Astrocyte (in vitro differentiated cells and primary cell): ENCODE data around the gene SRMS. TPM values are rescaled to one million over a fixed set of nuclear protein-coding genes. Genes with fewer than 3 reads are reported as not detected.

ENCODE experiments used
- DNase-seq: peaks from one replicate; pipeline ENCODE4 v3.0.0-alpha.2; 2010; ENCODE audit warnings: low read depth
- FAIRE-seq: peaks from 2 replicates; lab custom pipeline; 2011; peaks lifted over from hg19 to GRCh38; lab: Jason Lieb, UNC
- H2AFZ ChIP-seq: 2 replicates; pipeline ENCODE4 v1.6.0; 2012; ENCODE audit warnings: low read depth, low read length, inconsistent platforms
- H3K27ac ChIP-seq: 2 replicates; pipeline ENCODE4 v1.5.1; 2011; ENCODE audit warnings: low read depth, low read length, inconsistent platforms
- H3K27me3 ChIP-seq: 2 replicates; pipeline ENCODE4 v1.6.0; 2011; ENCODE audit warnings: low read length, inconsistent platforms; ENCODE audit not compliant: insufficient read depth
- H3K36me3 ChIP-seq: 2 replicates; pipeline ENCODE4 v1.5.1; 2011; ENCODE audit warnings: low read length, inconsistent platforms; ENCODE audit not compliant: insufficient read depth
- H3K4me1 ChIP-seq: 2 replicates; pipeline ENCODE4 v1.5.1; 2011; ENCODE audit warnings: low read length, inconsistent platforms; ENCODE audit not compliant: insufficient read depth
- H3K4me2 ChIP-seq: 2 replicates; pipeline ENCODE4 v1.6.0; 2012; ENCODE audit warnings: low read length, inconsistent platforms
- H3K4me3 ChIP-seq: 2 replicates; pipeline ENCODE4 v1.5.1; 2011; ENCODE audit warnings: low read depth, mild to moderate bottlenecking, low read length, inconsistent platforms; ENCODE audit not compliant: insufficient read depth
- H3K79me2 ChIP-seq: 2 replicates; pipeline ENCODE4 v1.6.0; 2012; ENCODE audit warnings: mild to moderate bottlenecking, low read length, inconsistent platforms; ENCODE audit not compliant: insufficient read depth
- H3K9ac ChIP-seq: 2 replicates; pipeline ENCODE4 v1.6.0; 2012; ENCODE audit warnings: mild to moderate bottlenecking, low read length, inconsistent platforms
- H3K9me3 ChIP-seq: 2 replicates; pipeline ENCODE4 v1.5.1; 2012; ENCODE audit warnings: low read depth, mild to moderate bottlenecking, low read length, inconsistent platforms; ENCODE audit not compliant: insufficient read depth
- H4K20me1 ChIP-seq: 2 replicates; pipeline ENCODE4 v1.6.0; 2012; ENCODE audit warnings: low read length, inconsistent platforms; ENCODE audit not compliant: insufficient read depth
- H3K27ac Mint-ChIP-seq: one replicate; pipeline ENCODE4 v1.8.0; 2021; ENCODE audit warnings: mild to moderate bottlenecking, mixed read lengths; ENCODE audit not compliant: unreplicated experiment
- H3K27me3 Mint-ChIP-seq: one replicate; pipeline ENCODE4 v1.8.0; 2021; ENCODE audit warnings: low read depth, mixed read lengths; ENCODE audit not compliant: unreplicated experiment
- H3K36me3 Mint-ChIP-seq: one replicate; pipeline ENCODE4 v1.8.0; 2021; ENCODE audit warnings: low read depth, mixed read lengths; ENCODE audit not compliant: unreplicated experiment
- H3K4me1 Mint-ChIP-seq: one replicate; pipeline ENCODE4 v1.8.0; 2021; ENCODE audit warnings: low read depth, mixed read lengths; ENCODE audit not compliant: unreplicated experiment
- H3K4me3 Mint-ChIP-seq: one replicate; pipeline ENCODE4 v1.8.0; 2021; ENCODE audit warnings: mild to moderate bottlenecking, moderate library complexity, mixed read lengths; ENCODE audit not compliant: unreplicated experiment
- H3K9me3 Mint-ChIP-seq: one replicate; pipeline ENCODE4 v1.8.0; 2021; ENCODE audit warnings: mild to moderate bottlenecking, mixed read lengths; ENCODE audit not compliant: unreplicated experiment
- CTCF ChIP-seq: IDR thresholded peaks from 2 replicates; pipeline ENCODE4 v1.5.1; 2011; ENCODE audit warnings: low read depth, mild to moderate bottlenecking, inconsistent platforms, low read length, moderate library complexity; ENCODE audit not compliant: insufficient read depth
- EZH2 ChIP-seq: IDR thresholded peaks from 2 replicates; pipeline ENCODE4 v1.6.1; 2012; ENCODE audit warnings: mild to moderate bottlenecking, low read length, inconsistent platforms; ENCODE audit not compliant: insufficient read depth
- total RNA-seq: library from RNA; stranded (reverse); gene quantifications from 2 replicates; pipeline ENCODE4 v1.2.1, GENCODE V29; 2021

SRMS gene
- total RNA-seq, 1 donor from 2014 or later: 0.14 TPM

- FAIRE-seq (no peak), DNase-seq (no peak)
- no peaks in the 10 kb centered on the region for H3K9me3 Mint-ChIP-seq
- Histone ChIP-seq H3K9ac (peak overlapping the region; percentile 83), H3K9me3 (no peaks in the 10 kb centered on the region), H4K20me1 (peaks cover 14% of the 10 kb centered on the region), H3K4me2 (peak overlapping the region; percentile 94), H3K4me1 (peaks cover 21% of the 10 kb centered on the region), H2AFZ (peak overlapping the region; percentile 27), H3K27ac (peak overlapping the region; percentile 41), H3K79me2 (peaks cover 7% of the 10 kb centered on the region), H3K4me3 (peak overlapping the region; percentile 75), H3K36me3 (no peaks in the 10 kb centered on the region), H3K27me3 (peaks cover 4% of the 10 kb centered on the region)
- peak overlapping the region; percentile 90 for H3K4me3 Mint-ChIP-seq
- H3K27me3 Mint-ChIP-seq: peaks cover 7% of the 10 kb centered on the region
- H3K36me3 Mint-ChIP-seq: no peaks in the 10 kb centered on the region
- peak overlapping the region; percentile 89 for H3K27ac Mint-ChIP-seq
- H3K4me1 Mint-ChIP-seq: no peaks in the 10 kb centered on the region
- no peak for TF ChIP-seq CTCF
- no peak for TF ChIP-seq EZH2
Measured at GRCh38 chr20:63573647-63574131, 26.1 kb upstream of the SRMS start.

GRCh38 chr20:63572788-63573646 lies 25.5 kb upstream of the SRMS start:
- TF ChIP-seq CTCF (no peak), EZH2 (no peak)
- no peak for DNase-seq
- H3K4me3 Mint-ChIP-seq: peak overlapping the region; percentile 90
- FAIRE-seq: no peak
- no peaks in the 10 kb centered on the region for H3K36me3 Mint-ChIP-seq
- H3K27me3 Mint-ChIP-seq: peaks cover 7% of the 10 kb centered on the region
- H3K9ac ChIP-seq: peak overlapping the region; percentile 83
- H3K79me2 ChIP-seq: peaks cover 7% of the 10 kb centered on the region
- H3K4me1 ChIP-seq: peaks cover 21% of the 10 kb centered on the region
- no peak overlapping the region for H3K27ac ChIP-seq
- H3K9me3 Mint-ChIP-seq: no peaks in the 10 kb centered on the region
- H3K4me2 ChIP-seq: peak overlapping the region; percentile 94
- H2AFZ ChIP-seq: peak overlapping the region; percentile 27
- H3K4me1 Mint-ChIP-seq: no peaks in the 10 kb centered on the region
- H4K20me1 ChIP-seq: peaks cover 17% of the 10 kb centered on the region
- H3K27ac Mint-ChIP-seq: peak overlapping the region; percentile 89
- peak overlapping the region; percentile 75 for H3K4me3 ChIP-seq
- no peaks in the 10 kb centered on the region for H3K9me3 ChIP-seq
- H3K27me3 ChIP-seq: no peaks in the 10 kb centered on the region
- no peaks in the 10 kb centered on the region for H3K36me3 ChIP-seq
